OCI-LY1 (cell line): Measurements from ENCODE around the gene NKAIN2.

Experiments used
- EZH2 ChIP-seq: fragments of 200-600 bp; sonication (generic), shearing (Covaris generic); IDR thresholded peaks from 2 replicates; pipeline ENCODE4 v1.8.0; 2017; ENCODE audit warnings: borderline replicate concordance, mixed run types, mild to moderate bottlenecking, antibody characterized with exemption, low read length, moderate library complexity, mixed read lengths
- TF ChIP-seq, protein P1 (sequence below): fragments of 200-600 bp; sonication (generic), shearing (Covaris generic); IDR thresholded peaks from 2 replicates; pipeline ENCODE4 v1.5.1; 2017; ENCODE audit warnings: mild to moderate bottlenecking, antibody characterized with exemption, low read length, moderate library complexity, mixed read lengths

DNA sequence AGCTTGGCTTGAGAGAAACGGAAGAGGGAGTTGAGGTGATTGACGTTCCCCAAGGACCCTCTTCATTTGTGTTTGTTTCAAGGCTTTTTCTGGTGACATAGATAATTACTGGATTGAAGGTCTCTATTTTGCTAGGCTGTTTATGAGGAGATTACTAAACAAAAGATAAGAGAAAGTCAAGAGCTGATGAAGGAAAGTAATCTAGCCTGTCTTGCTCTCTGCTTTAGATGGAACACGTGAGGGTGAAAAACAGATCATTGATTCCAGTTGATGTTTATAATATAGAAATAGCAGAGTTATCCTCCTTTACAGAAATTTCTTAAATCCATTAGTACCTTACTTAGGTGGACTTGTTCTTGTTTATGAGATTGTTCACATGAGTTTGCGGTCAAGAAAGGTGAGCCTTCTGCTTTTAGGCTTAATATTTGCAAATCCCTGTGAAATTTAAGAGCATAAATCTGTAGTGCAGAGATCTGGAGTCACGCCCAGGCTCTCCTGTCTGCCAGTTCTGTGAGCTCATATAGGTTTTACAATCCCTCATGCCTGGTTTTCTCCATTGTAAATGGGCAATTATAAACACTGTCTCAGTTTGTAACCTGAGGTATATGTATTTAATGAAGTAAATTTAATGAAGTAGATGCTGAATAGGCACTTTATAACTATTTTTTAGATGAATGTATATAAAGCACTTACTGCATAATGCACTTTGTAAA is 272.8 kb downstream of the NKAIN2 start:
- TF ChIP-seq, protein P1, sequence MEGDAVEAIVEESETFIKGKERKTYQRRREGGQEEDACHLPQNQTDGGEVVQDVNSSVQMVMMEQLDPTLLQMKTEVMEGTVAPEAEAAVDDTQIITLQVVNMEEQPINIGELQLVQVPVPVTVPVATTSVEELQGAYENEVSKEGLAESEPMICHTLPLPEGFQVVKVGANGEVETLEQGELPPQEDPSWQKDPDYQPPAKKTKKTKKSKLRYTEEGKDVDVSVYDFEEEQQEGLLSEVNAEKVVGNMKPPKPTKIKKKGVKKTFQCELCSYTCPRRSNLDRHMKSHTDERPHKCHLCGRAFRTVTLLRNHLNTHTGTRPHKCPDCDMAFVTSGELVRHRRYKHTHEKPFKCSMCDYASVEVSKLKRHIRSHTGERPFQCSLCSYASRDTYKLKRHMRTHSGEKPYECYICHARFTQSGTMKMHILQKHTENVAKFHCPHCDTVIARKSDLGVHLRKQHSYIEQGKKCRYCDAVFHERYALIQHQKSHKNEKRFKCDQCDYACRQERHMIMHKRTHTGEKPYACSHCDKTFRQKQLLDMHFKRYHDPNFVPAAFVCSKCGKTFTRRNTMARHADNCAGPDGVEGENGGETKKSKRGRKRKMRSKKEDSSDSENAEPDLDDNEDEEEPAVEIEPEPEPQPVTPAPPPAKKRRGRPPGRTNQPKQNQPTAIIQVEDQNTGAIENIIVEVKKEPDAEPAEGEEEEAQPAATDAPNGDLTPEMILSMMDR = no peak
- TF ChIP-seq EZH2 = no peak
